NB4 (cell line): ENCODE results near the gene ZNF746.

Experiments
- MYC ChIP-seq: IDR thresholded peaks from 2 replicates; pipeline ENCODE4 v1.6.1; 2011; ENCODE audit warnings: low read depth, low read length
- POLR2A ChIP-seq: IDR thresholded peaks from 2 replicates; pipeline ENCODE4 v1.6.1; 2011; ENCODE audit warnings: mild to moderate bottlenecking; ENCODE audit not compliant: insufficient read length; ENCODE audit errors: extremely low read depth
- TF ChIP-seq, protein P1 (sequence below): IDR thresholded peaks from one replicate; pipeline ENCODE4 v1.5.1; 2012; ENCODE audit warnings: low read depth, low read length
- TF ChIP-seq, protein P2 (sequence below): IDR thresholded peaks from 2 replicates; pipeline ENCODE4 v1.6.1; 2011; ENCODE audit warnings: low read depth, low read length

DNA sequence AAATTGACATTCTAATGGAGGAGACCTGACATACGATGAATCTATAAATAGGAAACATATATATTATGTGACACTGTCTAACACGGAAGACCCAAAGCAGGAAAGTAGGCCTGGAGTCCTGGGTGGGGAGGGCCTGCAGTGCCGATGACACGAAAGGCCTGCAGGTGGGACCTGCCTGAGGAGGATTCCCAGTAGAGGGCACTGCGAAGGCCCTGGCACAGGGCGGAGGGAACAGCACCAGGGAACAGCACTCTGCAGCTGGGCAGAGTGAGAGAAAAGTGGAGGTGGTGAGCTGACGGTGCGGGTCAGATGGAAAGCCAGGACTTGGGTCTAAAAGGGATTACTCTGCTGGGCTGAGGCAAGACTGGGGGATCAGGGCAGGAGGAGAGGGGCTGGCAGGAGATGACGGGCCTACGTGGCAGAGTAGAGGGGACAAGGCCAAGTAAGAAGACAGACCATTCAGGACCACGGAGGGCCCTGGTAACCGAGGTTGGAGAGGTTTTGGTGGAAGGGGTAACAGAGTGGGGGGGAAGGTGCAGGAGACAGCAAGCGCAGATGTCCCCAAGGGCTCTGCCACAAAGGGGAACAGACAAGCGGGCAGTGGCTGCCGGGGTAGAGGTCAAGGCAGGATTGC is 8.1 kb downstream of the ZNF746 start:
- TF ChIP-seq, protein P1, sequence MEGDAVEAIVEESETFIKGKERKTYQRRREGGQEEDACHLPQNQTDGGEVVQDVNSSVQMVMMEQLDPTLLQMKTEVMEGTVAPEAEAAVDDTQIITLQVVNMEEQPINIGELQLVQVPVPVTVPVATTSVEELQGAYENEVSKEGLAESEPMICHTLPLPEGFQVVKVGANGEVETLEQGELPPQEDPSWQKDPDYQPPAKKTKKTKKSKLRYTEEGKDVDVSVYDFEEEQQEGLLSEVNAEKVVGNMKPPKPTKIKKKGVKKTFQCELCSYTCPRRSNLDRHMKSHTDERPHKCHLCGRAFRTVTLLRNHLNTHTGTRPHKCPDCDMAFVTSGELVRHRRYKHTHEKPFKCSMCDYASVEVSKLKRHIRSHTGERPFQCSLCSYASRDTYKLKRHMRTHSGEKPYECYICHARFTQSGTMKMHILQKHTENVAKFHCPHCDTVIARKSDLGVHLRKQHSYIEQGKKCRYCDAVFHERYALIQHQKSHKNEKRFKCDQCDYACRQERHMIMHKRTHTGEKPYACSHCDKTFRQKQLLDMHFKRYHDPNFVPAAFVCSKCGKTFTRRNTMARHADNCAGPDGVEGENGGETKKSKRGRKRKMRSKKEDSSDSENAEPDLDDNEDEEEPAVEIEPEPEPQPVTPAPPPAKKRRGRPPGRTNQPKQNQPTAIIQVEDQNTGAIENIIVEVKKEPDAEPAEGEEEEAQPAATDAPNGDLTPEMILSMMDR, result peak; percentile 29
- no peak for TF ChIP-seq POLR2A
- TF ChIP-seq, protein P2, sequence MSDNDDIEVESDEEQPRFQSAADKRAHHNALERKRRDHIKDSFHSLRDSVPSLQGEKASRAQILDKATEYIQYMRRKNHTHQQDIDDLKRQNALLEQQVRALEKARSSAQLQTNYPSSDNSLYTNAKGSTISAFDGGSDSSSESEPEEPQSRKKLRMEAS, result no peak
- TF ChIP-seq MYC, result no peak
